Lung (tissue), 12 donors: ENCODE results near the gene CXCL14. TPM values are rescaled to one million over a fixed set of nuclear protein-coding genes. Genes with fewer than 3 reads are reported as not detected.

Experiments
- ATAC-seq: fragments of 200-7000 bp; cut with Tn5 transposase; one replicate; pipeline ENCODE4 v1.9.1; 2020; ENCODE audit warnings: moderate number of reproducible peaks; ENCODE audit not compliant: insufficient read depth, low FRiP score
- DNase-seq, 3 donors: peaks; one replicate each; pipeline ENCODE4 v3.0.0-alpha.2; 2013 to 2017
- H3K27ac ChIP-seq, 2 donors: one replicate each; pipeline ENCODE4 v1.5.1; 2013; ENCODE audit warnings: mild to moderate bottlenecking in 2 of 2, moderate library complexity in 2 of 2, control low read depth in 1 of 2, inconsistent platforms in 1 of 2, low read depth in 1 of 2, low read length in 1 of 2
- H3K27me3 ChIP-seq, 3 donors: one replicate each; pipeline ENCODE4 v1.5.1; 2013; ENCODE audit warnings: low read length in 2 of 3; ENCODE audit not compliant: control insufficient read depth in 3 of 3, insufficient read depth in 3 of 3
- H3K36me3 ChIP-seq, 4 donors: one replicate each; pipeline ENCODE4 v1.5.1; 2013; ENCODE audit warnings: low read length in 4 of 4, mild to moderate bottlenecking in 1 of 4, moderate library complexity in 1 of 4; ENCODE audit not compliant: control insufficient read depth in 4 of 4, insufficient read depth in 4 of 4
- H3K4me1 ChIP-seq, 5 donors: one replicate each; pipeline ENCODE4 v1.5.1; 2013; ENCODE audit warnings: low read length in 5 of 5, mild to moderate bottlenecking in 2 of 5, moderate library complexity in 1 of 5; ENCODE audit not compliant: control insufficient read depth in 5 of 5, insufficient read depth in 5 of 5
- H3K4me3 ChIP-seq: one replicate; pipeline ENCODE4 v1.5.1; 2013; ENCODE audit warnings: mild to moderate bottlenecking, control low read depth, moderate library complexity
- H3K9ac ChIP-seq, 2 donors: one replicate each; pipeline ENCODE4 v1.5.1; 2013; ENCODE audit warnings: low read length in 2 of 2, control low read depth in 1 of 2; ENCODE audit not compliant: insufficient read depth in 1 of 2
- H3K9me3 ChIP-seq, 4 donors: one replicate each; pipeline ENCODE4 v1.5.1; 2013; ENCODE audit warnings: low read length in 3 of 4, mild to moderate bottlenecking in 1 of 4, moderate library complexity in 1 of 4; ENCODE audit not compliant: control insufficient read depth in 4 of 4, insufficient read depth in 3 of 4
- CTCF ChIP-seq: IDR thresholded peaks from 2 replicates; pipeline ENCODE4 v1.5.1; 2012; ENCODE audit warnings: mild to moderate bottlenecking; ENCODE audit errors: control extremely low read depth, extremely low read depth
- WGBS, 2 donors: extraction: QIAGEN DNeasy Blood & Tissue Kit; methylation state at CpG; one replicate each; pipeline ENCODE4 v1.1.7; 2013; 5-methylcytosine and 5-hydroxymethylcytosine counted together
- polyA plus RNA-seq, 2 donors: library from polyadenylated mRNA; stranded (reverse); fragments of 200-250 nt; gene quantifications; one replicate each; pipeline ENCODE4 v1.2.1, GENCODE V29; 2013
- total RNA-seq, 2 donors: library from RNA; depleted of rRNA in 1 of 2; stranded (reverse); fragments of >200 nt in 1 of 2; gene quantifications; one replicate each; pipeline ENCODE4 v1.2.1, GENCODE V29; 2014 to 2021
- donor health status: control.
- donor health status: control.
- donor health status: Bipolar disorder and iron deficiency.
- donor health status: healthy.
- donor health status: DM: yes; HTN: yes; CAD: no.

CXCL14 gene
- total and polyA plus RNA-seq, 4 donors = 1.6 to 31.4 (median 2.4) TPM

- Histone ChIP-seq H3K27ac (no peak overlapping the region), H3K4me3 (no peak overlapping the region), H3K9ac (no peak overlapping the region), H3K27me3 (no peaks in the 10 kb centered on the region), H3K36me3 (no peaks in the 10 kb centered on the region), H3K9me3 (peaks cover 0 to 2% (median 0%) of the 10 kb centered on the region in 4 donors), H3K4me1 (peaks cover 0 to 12% (median 0%) of the 10 kb centered on the region in 5 donors)
- TF ChIP-seq CTCF = no peak
- no peak for ATAC-seq
- 93 to 100% methylated on average over 1 of the region's 1 CpG for WGBS, 2 donors
- no peak for DNase-seq
Observed at GRCh38 chr5:135625486-135625885, 46.7 kb upstream of the CXCL14 start.

GRCh38 chr5:135625061-135625460 lies 46.3 kb upstream of the CXCL14 start:
- no peak for TF ChIP-seq CTCF
- Histone ChIP-seq H3K27ac (no peak overlapping the region), H3K36me3 (no peaks in the 10 kb centered on the region), H3K4me1 (peaks cover 0 to 12% (median 0%) of the 10 kb centered on the region in 5 donors), H3K9ac (no peak overlapping the region), H3K27me3 (no peaks in the 10 kb centered on the region), H3K9me3 (peaks cover 0 to 6% (median 0%) of the 10 kb centered on the region in 4 donors), H3K4me3 (no peak overlapping the region)
- ATAC-seq = no peak
- no peak for DNase-seq
- WGBS, 2 donors = 91 to 92% methylated on average over 2 of the region's 2 CpGs

GRCh38 chr5:135623186-135623715 lies 44.5 kb upstream of the CXCL14 start:
- H3K27me3 ChIP-seq = no peaks in the 10 kb centered on the region
- H3K4me1 ChIP-seq = peaks cover 0 to 12% (median 0%) of the 10 kb centered on the region in 5 donors
- no peak overlapping the region for H3K4me3 ChIP-seq
- ATAC-seq (no peak), DNase-seq (no peak)
- TF ChIP-seq CTCF = no peak
- peaks cover 2 to 11% (median 5%) of the 10 kb centered on the region in 4 donors for H3K9me3 ChIP-seq
- H3K36me3 ChIP-seq = no peaks in the 10 kb centered on the region
- H3K27ac ChIP-seq = no peak overlapping the region
- no peak overlapping the region for H3K9ac ChIP-seq
- 82 to 85% methylated on average over 2 of the region's 2 CpGs for WGBS, 2 donors

- TF ChIP-seq CTCF = no peak
- DNase-seq = no peak
- Histone ChIP-seq H3K4me3 (no peak overlapping the region), H3K27me3 (no peaks in the 10 kb centered on the region), H3K9ac (no peak overlapping the region), H3K36me3 (no peaks in the 10 kb centered on the region), H3K27ac (no peak overlapping the region), H3K9me3 (peaks cover 2 to 15% (median 5%) of the 10 kb centered on the region in 4 donors), H3K4me1 (no peaks in the 10 kb centered on the region)
- 75 to 79% methylated on average over 4 of the region's 4 CpGs for WGBS, 2 donors
- ATAC-seq = no peak
Observed at GRCh38 chr5:135615581-135616260, 36.9 kb upstream of the CXCL14 start.
